Neural progenitor cell (in vitro differentiated cells): ENCODE data around the gene ERC2.

Experiments used
- CTCF ChIP-seq: fragments of 200-600 bp; sonication (generic); IDR thresholded peaks from 2 replicates; pipeline ENCODE4 v1.5.1; 2017; ENCODE audit warnings: antibody characterized with exemption, mild to moderate bottlenecking
- EZH2 ChIP-seq: fragments of 200-600 bp; sonication (generic); IDR thresholded peaks from 2 replicates; pipeline ENCODE4 v1.6.1; 2017; ENCODE audit warnings: antibody characterized with exemption, mild to moderate bottlenecking, moderate library complexity
- EZH2phosphoT487 ChIP-seq: fragments of 200-600 bp; sonication (generic); IDR thresholded peaks from 2 replicates; pipeline ENCODE4 v1.6.1; 2017; ENCODE audit warnings: antibody characterized with exemption

- no peak for TF ChIP-seq CTCF
- no peak for TF ChIP-seq EZH2
- no peak for TF ChIP-seq EZH2phosphoT487
These were observed 903.5 kb downstream of the ERC2 start for GRCh38 chr3:55564726-55565125.
